HepG2 (cell line): Measurements from ENCODE around the gene ZNF736. TPM values are rescaled to one million over a fixed set of nuclear protein-coding genes. Genes with fewer than 3 reads are reported as not detected.

Source experiments
- polyA plus RNA-seq, 8 experiments: library from polyadenylated mRNA; depleted of rRNA in 3 of 8; stranded (reverse) in 7 of 8; unstranded in 1 of 8; fragments of >200 nt; fragmentation: Illumina TruSeq in 4 of 8; extraction: Trizol in 4 of 8; gene quantifications; 2 replicates each; pipeline versions ENCODE4 v1.2.1 to v1.2.3, GENCODE V29; 2011 to 2016; ENCODE audit warnings: low read depth in 4 of 8, missing spikeins in 1 of 8, mixed read lengths in 1 of 8; ENCODE audit not compliant: insufficient read depth in 1 of 8
- total RNA-seq, 5 experiments: library from RNA; depleted of rRNA; stranded (reverse); fragments of >200 nt; fragmentation: Illumina TruSeq; extraction: Trizol; gene quantifications; 2 replicates each; pipeline ENCODE4 v1.2.3, GENCODE V29; 2016; ENCODE audit warnings: low read depth in 1 of 5

The ZNF736 gene
- total and polyA plus RNA-seq, 2 of the 13 experiments (the other 11 are each of a cell fraction or from before 2014, with no cell fraction given), result not detected

Other genes with a start within 250 kb of the ZNF736 start
- gene ZNF735, start 106.8 kb upstream of the ZNF736 start, total RNA-seq (2016; rRNA removed; fragmentation: Illumina TruSeq; extraction: Trizol), result not detected in 2 replicates
- not detected in 2 replicates for gene ZNF735, start 106.8 kb upstream of the ZNF736 start, polyA plus RNA-seq (2011; rRNA removed)
- not detected in 2 replicates for gene ZNF679, start 85.5 kb upstream of the ZNF736 start, total RNA-seq (2016; rRNA removed; fragmentation: Illumina TruSeq; extraction: Trizol)
- not detected in 2 replicates for gene ZNF679, start 85.5 kb upstream of the ZNF736 start, polyA plus RNA-seq (2011; rRNA removed)
- 12.4 and 14.5 TPM in 2 replicates for gene ZNF680, start 249.1 kb downstream of the ZNF736 start, total RNA-seq (2016; rRNA removed; fragmentation: Illumina TruSeq; extraction: Trizol)
- 1.4 and 2.1 TPM in 2 replicates for gene ZNF680, start 249.1 kb downstream of the ZNF736 start, polyA plus RNA-seq (2011; rRNA removed)